Esophagus squamous epithelium (tissue), 5 donors: ENCODE measurements around the gene PRSS27. TPM values are rescaled to one million over a fixed set of nuclear protein-coding genes. Genes with fewer than 3 reads are reported as not detected.

Experiments
- DNase-seq: peaks from one replicate; lab custom pipeline; 2025; lab: John Stamatoyannopoulos, UW
- H3K27ac ChIP-seq, 4 donors: fragments of 200-600 bp; sonication (generic); one replicate each; pipeline ENCODE4 v1.5.1; 2016 to 2019; ENCODE audit warnings: mild to moderate bottlenecking in 1 of 4
- H3K27me3 ChIP-seq, 4 donors: fragments of 200-600 bp; sonication (generic); 1 replicate in 3 of 4; 2 replicates in 1 of 4; pipeline versions ENCODE4 v1.5.1 to v1.6.0; 2017 to 2021; ENCODE audit warnings: antibody characterized with exemption in 1 of 4
- H3K36me3 ChIP-seq, 3 donors: fragments of 200-600 bp; sonication (generic); one replicate each; pipeline ENCODE4 v1.5.1; 2016 to 2019
- H3K4me1 ChIP-seq, 3 donors: fragments of 200-600 bp; sonication (generic); one replicate each; pipeline ENCODE4 v1.5.1; 2017 to 2019
- H3K4me3 ChIP-seq, 4 donors: fragments of 200-600 bp; sonication (generic); 1 replicate in 3 of 4; 2 replicates in 1 of 4; pipeline ENCODE4 v1.5.1; 2016 to 2019; ENCODE audit warnings: mild to moderate bottlenecking in 2 of 4, moderate library complexity in 1 of 4
- H3K9me3 ChIP-seq, 3 donors: fragments of 200-600 bp; sonication (generic); one replicate each; pipeline ENCODE4 v1.5.1; 2016 to 2019
- CTCF ChIP-seq, 6 experiments: fragments of 450-650 bp in 4 of 6; fragments of 200-600 bp in 2 of 6; sonication (generic) in 2 of 6; IDR thresholded peaks; one replicate each; pipeline ENCODE4 v1.5.1; 2016 to 2019; ENCODE audit warnings: antibody characterized with exemption in 6 of 6, mild to moderate bottlenecking in 4 of 6, moderate library complexity in 4 of 6
- POLR2A ChIP-seq, 4 donors: fragments of 450-650 bp; IDR thresholded peaks; one replicate each; pipeline ENCODE4 v1.6.1; 2017; ENCODE audit warnings: antibody characterized with exemption in 4 of 4, mild to moderate bottlenecking in 4 of 4, moderate library complexity in 3 of 4
- WGBS, 2 donors: methylation state at CpG; one replicate each; pipeline ENCODE4 v1.1.5; 2018; 5-methylcytosine and 5-hydroxymethylcytosine counted together
- intact Hi-C: fragments of 100-400 bp; cut with DNase I; formaldehyde crosslinking; loops from one replicate; pipeline ENCODE4 v1.15.0; 2022
- total RNA-seq, 4 donors: library from RNA; depleted of rRNA; stranded (reverse); fragments of >200 nt; gene quantifications; one replicate each; pipeline ENCODE4 v1.1.0, GENCODE V29; 2016
- donor health status: DM: yes; HTN: yes; CAD: no.

PRSS27 gene
- total RNA-seq, 4 donors from 2014 or later: 188 to 463 (median 228) TPM

GRCh38 chr16:2701713-2702437 is 18.1 kb downstream of the PRSS27 start:
- no peak for TF ChIP-seq CTCF (IDR thresholded peaks at IDR 0.05)
- no peak for TF ChIP-seq POLR2A (IDR thresholded peaks at IDR 0.05)
- H3K27me3 ChIP-seq: no peaks in the 10 kb centered on the region
- no peak overlapping the region for H3K27ac ChIP-seq
- H3K4me1 ChIP-seq: no peaks in the 10 kb centered on the region
- no peaks in the 10 kb centered on the region for H3K9me3 ChIP-seq
- DNase-seq: no peak
- 89 to 94% methylated on average over 7 to 11 of the region's 29 CpGs for WGBS, 2 donors
- intact Hi-C loops: no loop called here
- peaks cover 60 to 100% (median 68%) of the 10 kb centered on the region in 3 donors for H3K36me3 ChIP-seq
- H3K4me3 ChIP-seq: no peak overlapping the region

GRCh38 chr16:2701272-2701671 is 18.8 kb downstream of the PRSS27 start:
- intact Hi-C loops: no loop called here
- no peak for DNase-seq
- TF ChIP-seq CTCF (IDR thresholded peaks at IDR 0.05): no peak
- TF ChIP-seq POLR2A (IDR thresholded peaks at IDR 0.05): no peak
- Histone ChIP-seq H3K27me3 (no peaks in the 10 kb centered on the region), H3K27ac (no peak overlapping the region), H3K4me3 (no peak overlapping the region), H3K4me1 (no peaks in the 10 kb centered on the region), H3K36me3 (peaks cover 60 to 100% (median 66%) of the 10 kb centered on the region in 3 donors), H3K9me3 (no peaks in the 10 kb centered on the region)
- 91 to 100% methylated on average over 1 to 8 of the region's 15 CpGs for WGBS, 2 donors

DNA sequence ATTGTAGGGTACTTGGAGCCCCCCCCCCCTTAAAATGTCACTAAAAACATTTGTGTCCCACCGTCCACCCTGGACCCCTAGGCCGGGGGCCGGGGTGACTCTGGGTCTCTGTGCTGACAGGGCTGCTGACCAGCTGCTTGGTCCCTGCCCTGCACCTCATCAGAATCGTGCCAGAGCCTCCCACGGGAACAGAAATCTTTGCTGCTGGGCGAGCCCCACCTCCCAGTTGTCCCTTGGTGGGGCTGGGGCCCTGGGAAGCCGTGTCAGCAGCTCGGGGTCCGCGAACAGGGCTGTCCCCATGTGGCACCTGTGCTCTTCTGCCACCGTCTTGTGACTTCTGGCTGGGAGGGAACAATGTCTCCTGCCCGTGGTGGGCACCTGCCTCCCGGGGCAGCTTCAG is 19.2 kb downstream of the PRSS27 start:
- Histone ChIP-seq H3K4me3 (no peak overlapping the region), H3K9me3 (no peaks in the 10 kb centered on the region), H3K4me1 (no peaks in the 10 kb centered on the region), H3K27me3 (no peaks in the 10 kb centered on the region), H3K27ac (no peak overlapping the region), H3K36me3 (peaks cover 59 to 96% (median 61%) of the 10 kb centered on the region in 3 donors)
- 89% methylated on average over 8 of the region's 13 CpGs; no CpG with 5 or more reads in 1 of the 2 donors for WGBS, 2 donors
- no peak for TF ChIP-seq POLR2A (IDR thresholded peaks at IDR 0.05)
- TF ChIP-seq CTCF (IDR thresholded peaks at IDR 0.05): no peak
- intact Hi-C loops: no loop called here
- no peak for DNase-seq

DNA sequence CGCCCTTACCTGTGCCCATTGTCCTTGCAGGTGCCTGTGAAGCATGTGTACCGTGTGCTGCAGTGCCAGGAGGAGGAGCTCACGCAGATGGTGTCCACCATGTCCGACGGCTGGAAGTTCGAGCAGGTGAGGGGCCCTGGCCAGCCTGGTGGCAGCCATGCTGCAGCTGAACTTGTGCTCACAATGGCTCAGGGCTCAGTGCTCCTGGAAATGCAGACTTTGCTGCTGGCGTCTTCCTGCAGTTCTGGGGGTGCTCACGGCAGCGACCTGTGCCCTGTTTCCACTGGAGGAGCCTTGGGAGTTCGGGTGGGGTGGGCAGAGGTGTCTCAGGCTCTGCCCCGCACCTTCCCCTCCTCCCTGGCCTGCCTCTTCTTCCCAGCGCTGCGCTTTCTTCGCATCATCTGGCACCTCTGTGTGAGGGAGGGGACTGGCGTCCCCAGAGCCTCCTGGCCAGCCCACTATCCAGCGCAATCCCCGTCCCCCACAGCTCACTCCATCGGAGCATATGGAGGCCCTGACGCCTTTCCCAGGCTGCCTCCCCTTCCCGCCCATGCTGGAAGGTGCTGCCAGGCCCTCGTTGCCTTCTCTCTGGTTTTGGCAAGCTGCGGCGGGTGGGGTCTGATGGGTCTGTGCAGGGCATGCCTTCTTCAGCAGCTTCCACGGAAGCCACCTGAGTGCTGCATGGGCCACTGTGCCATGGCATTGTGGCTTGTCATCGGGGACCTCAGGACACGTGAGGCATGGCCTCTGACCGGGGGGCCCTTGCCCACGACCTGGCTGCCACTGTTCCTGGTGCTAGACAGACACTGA is 20.0 kb downstream of the PRSS27 start:
- Histone ChIP-seq H3K27me3 (no peaks in the 10 kb centered on the region), H3K36me3 (peaks cover 56 to 88% (median 57%) of the 10 kb centered on the region in 3 donors), H3K9me3 (no peaks in the 10 kb centered on the region), H3K27ac (no peak overlapping the region), H3K4me3 (no peak overlapping the region), H3K4me1 (no peaks in the 10 kb centered on the region)
- DNase-seq: no peak
- 84 to 94% methylated on average over 11 to 19 of the region's 28 CpGs for WGBS, 2 donors
- intact Hi-C loops: no loop called here
- no peak for TF ChIP-seq CTCF (IDR thresholded peaks at IDR 0.05)
- TF ChIP-seq POLR2A (IDR thresholded peaks at IDR 0.05): no peak
